AG09309 (cell line): Measurements from ENCODE around the gene MUC20.
"Not testable (repeated sequence)": the region's sequence is repeated elsewhere in the genome, so short reads cannot be mapped to it uniquely, and the experiment has no call there.

Experiments used
- DNase-seq: peaks from one replicate; pipeline ENCODE4 v3.0.0-alpha.2; 2010; ENCODE audit warnings: low read depth
- H3K4me3 ChIP-seq: 2 replicates; pipeline ENCODE4 v1.5.1; 2011; ENCODE audit warnings: mild to moderate bottlenecking, low read depth, low read length, moderate library complexity; ENCODE audit not compliant: control insufficient read depth
- TF ChIP-seq, protein P1 (sequence below): IDR thresholded peaks from 2 replicates; pipeline ENCODE4 v1.5.1; 2011; ENCODE audit warnings: mild to moderate bottlenecking, low read depth, low read length, inconsistent platforms; ENCODE audit not compliant: insufficient read depth, control insufficient read depth; ENCODE audit errors: missing control alignments

The MUC20 gene

DNA sequence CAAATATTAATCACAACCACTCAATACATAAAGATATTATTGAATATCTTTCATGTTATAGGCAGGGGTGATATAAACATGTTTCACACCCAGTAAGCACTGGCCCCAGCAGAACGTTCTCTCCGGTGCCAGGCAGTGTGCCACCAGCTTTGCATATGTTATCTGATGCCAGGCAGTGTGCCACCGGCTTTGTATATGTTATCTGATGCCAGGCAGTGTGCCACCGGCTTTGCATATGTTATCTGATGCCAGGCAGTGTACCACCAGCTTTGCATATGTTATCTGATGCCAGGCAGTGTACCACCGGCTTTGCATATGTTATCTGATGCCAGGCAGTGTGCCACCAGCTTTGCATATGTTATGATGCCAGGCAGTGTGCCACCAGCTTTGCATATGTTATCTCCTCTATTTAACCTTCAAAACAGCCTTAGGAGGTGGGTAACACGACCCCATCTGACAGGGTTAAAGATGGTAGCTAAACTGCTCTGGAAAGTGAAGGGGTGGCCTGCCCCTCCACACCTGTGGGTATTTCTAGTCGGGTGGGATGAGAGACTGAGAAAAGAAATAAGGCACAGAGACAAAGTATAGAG lies 6.9 kb downstream of the MUC20 start:
- no peak overlapping the region for H3K4me3 ChIP-seq
- DNase-seq = no peak
- TF ChIP-seq, protein P1, sequence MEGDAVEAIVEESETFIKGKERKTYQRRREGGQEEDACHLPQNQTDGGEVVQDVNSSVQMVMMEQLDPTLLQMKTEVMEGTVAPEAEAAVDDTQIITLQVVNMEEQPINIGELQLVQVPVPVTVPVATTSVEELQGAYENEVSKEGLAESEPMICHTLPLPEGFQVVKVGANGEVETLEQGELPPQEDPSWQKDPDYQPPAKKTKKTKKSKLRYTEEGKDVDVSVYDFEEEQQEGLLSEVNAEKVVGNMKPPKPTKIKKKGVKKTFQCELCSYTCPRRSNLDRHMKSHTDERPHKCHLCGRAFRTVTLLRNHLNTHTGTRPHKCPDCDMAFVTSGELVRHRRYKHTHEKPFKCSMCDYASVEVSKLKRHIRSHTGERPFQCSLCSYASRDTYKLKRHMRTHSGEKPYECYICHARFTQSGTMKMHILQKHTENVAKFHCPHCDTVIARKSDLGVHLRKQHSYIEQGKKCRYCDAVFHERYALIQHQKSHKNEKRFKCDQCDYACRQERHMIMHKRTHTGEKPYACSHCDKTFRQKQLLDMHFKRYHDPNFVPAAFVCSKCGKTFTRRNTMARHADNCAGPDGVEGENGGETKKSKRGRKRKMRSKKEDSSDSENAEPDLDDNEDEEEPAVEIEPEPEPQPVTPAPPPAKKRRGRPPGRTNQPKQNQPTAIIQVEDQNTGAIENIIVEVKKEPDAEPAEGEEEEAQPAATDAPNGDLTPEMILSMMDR = no peak

DNA sequence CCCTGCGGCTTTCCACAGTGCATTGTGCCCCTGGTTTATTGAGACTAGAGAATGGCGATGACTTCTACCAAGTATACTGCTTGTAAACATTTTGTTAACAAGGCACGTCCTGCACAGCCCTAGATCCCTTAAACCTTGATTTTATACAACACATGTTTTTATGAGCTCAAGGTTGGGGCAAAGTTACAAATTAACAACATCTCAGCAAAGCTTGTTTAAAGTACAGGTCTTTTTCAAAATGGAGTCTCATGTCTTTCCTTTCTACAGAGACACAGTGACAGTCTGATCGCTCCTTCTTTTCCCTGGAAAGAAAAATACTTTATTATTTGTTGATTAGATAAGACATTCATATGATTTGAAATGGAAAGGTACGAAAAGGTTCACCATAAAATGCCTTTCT lies 8.0 kb downstream of the MUC20 start:
- H3K4me3 ChIP-seq, DNase-seq: not testable (repeated sequence)

DNA sequence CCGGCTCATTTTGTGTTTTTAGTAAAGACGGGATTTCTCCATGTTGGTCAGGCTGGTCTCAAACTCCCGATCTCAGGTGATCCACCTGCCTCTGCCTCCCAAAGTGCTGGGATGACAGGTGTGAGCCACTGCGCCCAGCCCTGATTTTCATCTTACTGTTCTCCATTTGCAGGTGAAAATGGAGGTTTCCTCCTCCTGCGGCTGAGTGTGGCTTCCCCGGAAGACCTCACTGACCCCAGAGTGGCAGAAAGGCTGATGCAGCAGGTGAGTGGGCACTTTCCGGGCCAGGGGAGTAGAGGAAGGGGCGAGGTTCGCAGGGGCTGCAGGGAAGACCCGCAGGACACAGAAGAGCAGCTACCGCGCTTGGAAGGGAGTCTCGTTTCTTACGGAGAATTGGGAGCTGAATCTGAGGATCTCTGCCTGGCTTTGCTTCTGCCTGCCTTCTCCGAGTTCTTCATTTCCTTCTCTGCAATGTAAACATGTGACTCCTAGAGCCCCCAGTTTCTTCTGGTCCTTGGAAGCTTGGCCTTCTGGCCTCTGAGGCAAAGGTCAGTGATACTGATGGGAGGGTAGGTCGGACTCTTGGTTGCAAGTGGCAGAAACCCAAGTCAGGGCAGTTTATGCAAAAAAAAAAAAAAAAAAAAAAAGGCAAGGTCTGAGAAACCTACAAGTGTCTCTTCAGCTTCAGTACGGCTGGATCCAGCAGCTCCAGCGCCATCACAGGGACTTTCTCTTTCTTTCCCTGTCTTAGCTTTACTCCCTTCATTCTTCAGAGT lies 8.9 kb downstream of the MUC20 start:
- DNase-seq = no peak
- H3K4me3 ChIP-seq = no peak overlapping the region
- TF ChIP-seq, protein P1 = no peak

DNA sequence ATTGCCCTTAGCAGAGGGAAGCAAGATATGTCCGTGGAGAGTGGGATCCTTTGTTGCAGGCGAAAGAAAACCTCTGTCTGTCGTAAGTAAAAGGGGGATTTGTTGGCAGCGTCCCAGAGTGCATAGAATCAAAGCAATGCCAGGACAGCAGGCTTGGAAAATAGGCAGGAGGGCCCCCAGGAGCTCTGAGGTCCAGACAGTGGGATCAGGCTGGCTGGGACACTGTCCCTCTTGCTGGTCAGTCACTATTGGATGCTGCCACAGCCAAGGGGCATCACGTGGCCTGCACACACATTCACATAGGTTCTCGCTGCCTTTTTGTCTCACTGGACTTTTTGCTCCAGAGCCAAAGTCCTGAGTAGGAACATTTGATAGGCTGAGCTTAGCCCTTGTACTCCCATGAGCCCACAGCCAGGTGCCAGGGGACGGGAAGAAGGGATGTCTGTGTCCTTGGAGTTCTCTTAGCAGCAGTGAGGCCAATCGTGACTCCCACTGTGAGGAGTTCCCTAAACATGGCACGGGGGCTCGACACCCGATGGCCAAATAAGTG lies 10.7 kb downstream of the MUC20 start:
- TF ChIP-seq, protein P1 = no peak
- H3K4me3 ChIP-seq = no peak overlapping the region
- no peak for DNase-seq

DNA sequence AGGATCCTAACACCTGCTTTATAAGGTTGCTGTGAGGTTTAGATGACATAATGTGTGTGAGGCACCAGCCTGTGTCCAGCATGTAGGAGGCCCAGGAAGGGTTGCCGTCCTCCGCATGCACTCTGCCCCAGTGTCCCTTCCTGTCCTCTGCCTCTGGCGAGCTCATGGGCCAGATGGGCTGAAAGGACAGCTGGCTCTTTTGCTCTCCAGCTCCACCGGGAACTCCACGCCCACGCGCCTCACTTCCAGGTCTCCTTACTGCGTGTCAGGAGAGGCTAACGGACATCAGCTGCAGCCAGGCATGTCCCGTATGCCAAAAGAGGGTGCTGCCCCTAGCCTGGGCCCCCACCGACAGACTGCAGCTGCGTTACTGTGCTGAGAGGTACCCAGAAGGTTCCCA lies 12.2 kb downstream of the MUC20 start:
- no peak overlapping the region for H3K4me3 ChIP-seq
- no peak for DNase-seq
- TF ChIP-seq, protein P1 = no peak

DNA sequence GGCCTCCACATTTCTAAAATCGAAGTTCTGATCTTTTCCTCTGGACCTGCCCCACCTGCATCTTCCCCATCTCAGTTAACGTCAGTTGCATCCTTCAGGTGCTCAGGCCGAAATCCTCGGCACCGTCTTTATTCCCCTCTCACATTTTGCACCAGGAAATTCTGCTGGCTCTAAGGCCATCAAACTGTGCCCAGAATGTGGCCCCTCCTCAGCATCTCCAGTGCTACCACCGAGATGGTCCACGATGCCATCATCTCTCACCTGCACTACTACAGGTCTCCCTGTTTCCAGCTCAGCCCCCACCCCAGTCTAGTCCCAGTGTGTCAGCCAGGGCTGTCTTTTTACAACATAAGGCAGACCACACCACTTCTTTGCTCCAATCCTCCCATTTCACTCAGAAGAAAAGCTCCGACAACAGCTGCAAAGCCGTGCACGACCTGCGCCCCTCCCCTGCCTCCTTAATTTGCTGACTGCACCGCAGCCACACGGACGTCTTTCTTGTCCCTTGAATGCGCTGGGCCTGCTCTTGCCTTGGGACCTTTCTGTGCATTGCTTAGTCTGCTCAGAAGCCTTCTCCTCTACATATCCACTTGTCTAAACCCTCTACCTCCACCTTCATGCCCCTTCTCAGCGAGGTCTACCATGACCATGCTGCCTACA lies 14.4 kb downstream of the MUC20 start:
- TF ChIP-seq, protein P1 = no peak
- no peak overlapping the region for H3K4me3 ChIP-seq
- DNase-seq = no peak
